ENCODE results near the gene PAFAH1B2. TPM values are rescaled to one million over a fixed set of nuclear protein-coding genes. Genes with fewer than 3 reads are reported as not detected.

PAFAH1B2 gene
- total and polyA plus RNA-seq, 2 of the 8 experiments (the other 6 are each of a cell fraction or from before 2014, with no cell fraction given): 38.2 to 161 TPM

DNA sequence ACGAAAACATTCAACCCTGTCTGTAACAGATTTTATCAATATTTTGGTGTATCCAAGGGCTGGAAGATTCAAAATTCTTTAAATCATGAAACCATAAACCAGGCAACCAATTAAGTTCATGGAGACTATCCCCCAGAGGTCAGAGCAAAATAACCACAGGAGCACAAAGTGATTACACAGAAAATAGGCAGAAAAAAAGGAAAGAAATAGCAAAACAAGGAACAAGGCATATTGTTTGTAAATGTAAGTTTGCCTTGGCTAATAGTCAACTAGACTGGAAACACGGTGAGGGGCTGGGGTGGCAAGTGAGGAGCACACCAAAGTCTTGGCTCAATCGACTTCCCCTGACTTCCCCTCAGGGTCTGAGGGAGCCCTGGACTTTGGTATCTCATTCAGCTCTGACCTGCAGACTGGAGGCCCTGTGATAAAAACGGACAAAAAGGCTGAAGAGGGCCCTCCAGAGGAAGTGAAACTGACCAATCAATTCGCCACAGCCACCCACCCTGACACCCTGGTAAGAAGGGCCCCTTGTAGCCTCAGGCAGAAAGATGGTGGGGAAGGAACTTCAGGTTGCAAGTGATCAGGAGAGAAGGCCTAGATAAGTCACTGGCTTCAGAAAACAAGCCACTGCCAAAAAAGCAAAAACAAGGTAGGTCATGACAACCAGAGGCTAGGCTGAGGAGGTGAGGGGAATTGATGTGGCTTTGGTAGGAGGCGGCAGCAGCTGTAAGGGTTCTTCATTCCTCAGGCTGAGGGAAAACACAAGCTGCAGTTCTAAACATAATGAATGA is 47.7 kb upstream of the PAFAH1B2 start:
- no peak overlapping the region for H2BK20ac ChIP-seq (ENCODE audit: low read length)
- no peak overlapping the region; the same call in 1 of the 2 replicates for H2BK12ac ChIP-seq (ENCODE audit: low read depth, low read length)
- H3K56ac ChIP-seq (replicated peaks; ENCODE audit: insufficient read length, low read depth, low read length): no peak overlapping the region
- H4K20me1 ChIP-seq (replicated peaks in 1 of 2; ENCODE audit: control insufficient read depth in 1 of 2, insufficient read depth in 2 of 2, low read length in 2 of 2): peaks cover 9 to 15% of the 10 kb centered on the region in 2 experiments
- POLR2A ChIA-PET (ENCODE audit: partially characterized antibody): interaction anchor here (0.5 to 3.1 kb wide), 9 partner anchors 11 to 1583 kb away, joined by 3 to 13 read pairs (median 4); partner anchors contain the start of genes PAFAH1B2 and ZPR1
- H2BK120ac ChIP-seq (replicated peaks; ENCODE audit: low read depth, low read length): no peak overlapping the region
- peak overlapping the region; percentile 24 to 95 (median 86); a peak in 7 of 8 replicates for H3K4me3 ChIP-seq (ENCODE audit: extremely low read depth in 1 of 4, insufficient read depth in 2 of 4, low read depth in 3 of 4, low read length in 4 of 4)
- FAIRE-seq (no peak), DNase-seq (ENCODE audit: low read depth in 1 of 2, low spot score in 2 of 2) (peak; percentile 21 to 51)
- no peak overlapping the region for H4K8ac ChIP-seq (ENCODE audit: extremely low read depth, insufficient read depth, low read length)
- no peaks in the 10 kb centered on the region; the same call in 1 of the 2 replicates for H3K23me2 ChIP-seq (ENCODE audit: low read depth, low read length)
- H3K27me3 ChIP-seq (replicated peaks in 1 of 4; ENCODE audit: control insufficient read depth in 3 of 4, extremely low read depth in 1 of 4, insufficient read depth in 3 of 4, low read length in 3 of 4): no peaks in the 10 kb centered on the region
- no peak overlapping the region; a peak in 1 of 7 replicates for H3K9ac ChIP-seq (replicated peaks in 1 of 4; ENCODE audit: extremely low read depth in 1 of 4, low read depth in 3 of 4, low read length in 3 of 4)
- H3K23ac ChIP-seq (ENCODE audit: insufficient read length): no peak overlapping the region
- no peak overlapping the region for H4K91ac ChIP-seq (replicated peaks; ENCODE audit: insufficient read length, low read length)
- no peaks in the 10 kb centered on the region for H3K9me3 ChIP-seq (ENCODE audit: insufficient read depth in 2 of 2, low read depth in 1 of 2, low read length in 1 of 2)
- H3K4ac ChIP-seq (replicated peaks; ENCODE audit: insufficient read length, low read depth, low read length): no peak overlapping the region
- no peak overlapping the region for H2BK5ac ChIP-seq (ENCODE audit: low read depth, low read length)
- H3K14ac ChIP-seq (ENCODE audit: insufficient read length): no peak overlapping the region
- no peak overlapping the region for H3K18ac ChIP-seq (ENCODE audit: extremely low read depth, low read length)
- no peak overlapping the region for H2AK5ac ChIP-seq (ENCODE audit: low read depth, low read length)
- no peak overlapping the region for H2AFZ ChIP-seq (ENCODE audit: low read length)
- no peak overlapping the region for H3K27ac ChIP-seq (ENCODE audit: low read depth, low read length)
- no peaks in the 10 kb centered on the region; a peak in 1 of 8 replicates for H3K36me3 ChIP-seq (ENCODE audit: control insufficient read depth in 2 of 4, insufficient read depth in 4 of 4, low read length in 3 of 4)
- peaks cover 5 to 15% (median 10%) of the 10 kb centered on the region in 4 experiments; a peak in 6 of 7 replicates for H3K4me1 ChIP-seq (replicated peaks in 1 of 4; ENCODE audit: control insufficient read depth in 3 of 4, insufficient read depth in 4 of 4, low read length in 3 of 4)
- H3K79me2 ChIP-seq (ENCODE audit: control insufficient read depth in 1 of 2, insufficient read depth in 2 of 2, low read length in 2 of 2): peaks cover 14 to 64% of the 10 kb centered on the region in 2 experiments
- H2BK15ac ChIP-seq (ENCODE audit: low read length): no peak overlapping the region
- TF ChIP-seq, protein P1, sequence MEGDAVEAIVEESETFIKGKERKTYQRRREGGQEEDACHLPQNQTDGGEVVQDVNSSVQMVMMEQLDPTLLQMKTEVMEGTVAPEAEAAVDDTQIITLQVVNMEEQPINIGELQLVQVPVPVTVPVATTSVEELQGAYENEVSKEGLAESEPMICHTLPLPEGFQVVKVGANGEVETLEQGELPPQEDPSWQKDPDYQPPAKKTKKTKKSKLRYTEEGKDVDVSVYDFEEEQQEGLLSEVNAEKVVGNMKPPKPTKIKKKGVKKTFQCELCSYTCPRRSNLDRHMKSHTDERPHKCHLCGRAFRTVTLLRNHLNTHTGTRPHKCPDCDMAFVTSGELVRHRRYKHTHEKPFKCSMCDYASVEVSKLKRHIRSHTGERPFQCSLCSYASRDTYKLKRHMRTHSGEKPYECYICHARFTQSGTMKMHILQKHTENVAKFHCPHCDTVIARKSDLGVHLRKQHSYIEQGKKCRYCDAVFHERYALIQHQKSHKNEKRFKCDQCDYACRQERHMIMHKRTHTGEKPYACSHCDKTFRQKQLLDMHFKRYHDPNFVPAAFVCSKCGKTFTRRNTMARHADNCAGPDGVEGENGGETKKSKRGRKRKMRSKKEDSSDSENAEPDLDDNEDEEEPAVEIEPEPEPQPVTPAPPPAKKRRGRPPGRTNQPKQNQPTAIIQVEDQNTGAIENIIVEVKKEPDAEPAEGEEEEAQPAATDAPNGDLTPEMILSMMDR (IDR thresholded peaks at IDR 0.05; ENCODE audit: control extremely low read depth in 1 of 3, insufficient read depth in 1 of 3, low read depth in 1 of 3, low read length in 3 of 3): peak in 2 of 3 experiments; percentile 35; a peak in 2 of 4 replicates
- TF ChIP-seq JUND (IDR thresholded peaks at IDR 0.05; ENCODE audit: low read length) (no peak), SP1 (IDR thresholded peaks at IDR 0.05; ENCODE audit: low read depth, low read length) (no peak), TAF1 (IDR thresholded peaks at IDR 0.05; ENCODE audit: low read depth, low read length) (no peak), RAD21 (IDR thresholded peaks at IDR 0.05 in 1 of 2, conservative IDR thresholded peaks at IDR 0.05 in 1 of 2; ENCODE audit: low read depth in 2 of 2, low read length in 2 of 2) (peak; percentile 51 to 60), TBP (IDR thresholded peaks at IDR 0.05; ENCODE audit: low read depth, low read length) (peak; percentile 37; the same call in 1 of the 2 replicates)
- peak overlapping the region; percentile 55 to 84 for H3K4me2 ChIP-seq (ENCODE audit: insufficient read depth in 1 of 2, low read depth in 2 of 2, low read length in 2 of 2)
- peaks cover 4% of the 10 kb centered on the region for H3K79me1 ChIP-seq (ENCODE audit: low read depth, low read length)
- 58% methylated on average over 6 of the region's 6 CpGs; no CpG with 5 or more reads in 1 of the 2 experiments for WGBS, 2 experiments (ENCODE audit: extremely low coverage in 1 of 2, insufficient coverage in 1 of 2, insufficient read length in 1 of 2, insufficient replicate concordance in 2 of 2, low coverage in 1 of 2, low lambda C conversion rate in 2 of 2, missing lambda C conversion rate in 1 of 2)
- CTCF ChIA-PET (ENCODE audit: partially characterized antibody): interaction anchor here (0.5 to 2.6 kb wide), 9 partner anchors 8 to 306 kb away, joined by 3 to 22 read pairs (median 4); no protein-coding TSS in a partner anchor
- H4K5ac ChIP-seq (ENCODE audit: insufficient read length, low read depth, low read length): no peak overlapping the region

Measured in H1 (cell line).